ENCODE measurements around the gene SMTNL2.
"Not testable (repeated sequence)": the region's sequence is repeated elsewhere in the genome, so short reads cannot be mapped to it uniquely, and the experiment has no call there.

Gene SMTNL2

GRCh38 chr17:4585638-4585994, 1.3 kb downstream of the SMTNL2 start:
- no peak for DNase-seq (ENCODE audit: low read depth in 2 of 2)

- DNase-seq (ENCODE audit: low read depth in 2 of 2): no peak
Measured at GRCh38 chr17:4586043-4586442, 1.7 kb downstream of the SMTNL2 start.

GRCh38 chr17:4587195-4587594, 2.9 kb downstream of the SMTNL2 start:
- no peak for DNase-seq (ENCODE audit: low read depth in 2 of 2)

GRCh38 chr17:4587803-4588202, 3.5 kb downstream of the SMTNL2 start:
- DNase-seq (ENCODE audit: low read depth in 2 of 2): no peak

- DNase-seq (ENCODE audit: low read depth in 2 of 2): no peak
Measured at GRCh38 chr17:4588391-4588790, 4.1 kb downstream of the SMTNL2 start.

- no peak for DNase-seq (ENCODE audit: low read depth in 2 of 2)
Measured at GRCh38 chr17:4588898-4589625, 4.7 kb downstream of the SMTNL2 start.

GRCh38 chr17:4590042-4590441, 5.7 kb downstream of the SMTNL2 start:
- not testable (repeated sequence) for DNase-seq (ENCODE audit: low read depth in 2 of 2)

- no peak for DNase-seq (ENCODE audit: low read depth in 2 of 2)
Measured at GRCh38 chr17:4590981-4591453, 6.7 kb downstream of the SMTNL2 start.

GRCh38 chr17:4591529-4591928, 7.2 kb downstream of the SMTNL2 start:
- DNase-seq (ENCODE audit: low read depth in 2 of 2): no peak

- DNase-seq (ENCODE audit: low read depth in 2 of 2): no peak
Measured at GRCh38 chr17:4592240-4593005, 8.1 kb downstream of the SMTNL2 start.

- DNase-seq (ENCODE audit: low read depth in 2 of 2): no peak
Measured at GRCh38 chr17:4593021-4593421, 8.7 kb downstream of the SMTNL2 start.

- DNase-seq (ENCODE audit: low read depth in 2 of 2): no peak
Measured at GRCh38 chr17:4594406-4594805, 10.1 kb downstream of the SMTNL2 start.

GRCh38 chr17:4594931-4595684, 10.8 kb downstream of the SMTNL2 start:
- DNase-seq (ENCODE audit: low read depth in 2 of 2): no peak

- not testable (repeated sequence) for DNase-seq (ENCODE audit: low read depth in 2 of 2)
Measured at GRCh38 chr17:4595685-4596342, 11.5 kb downstream of the SMTNL2 start.

GRCh38 chr17:4596636-4597380, 12.5 kb downstream of the SMTNL2 start:
- DNase-seq (ENCODE audit: low read depth in 2 of 2): no peak

GRCh38 chr17:4597975-4598374, 13.6 kb downstream of the SMTNL2 start:
- DNase-seq (ENCODE audit: low read depth in 2 of 2): no peak

GRCh38 chr17:4598776-4599504, 14.6 kb downstream of the SMTNL2 start:
- DNase-seq (ENCODE audit: low read depth in 2 of 2): no peak

GRCh38 chr17:4599505-4600281, 15.4 kb downstream of the SMTNL2 start:
- no peak for DNase-seq (ENCODE audit: low read depth in 2 of 2)

- DNase-seq (ENCODE audit: low read depth in 2 of 2): no peak
Measured at GRCh38 chr17:4600563-4600962, 16.2 kb downstream of the SMTNL2 start.

- no peak for DNase-seq (ENCODE audit: low read depth in 2 of 2)
Measured at GRCh38 chr17:4601326-4601725, 17.0 kb downstream of the SMTNL2 start.
